GM13977 (cell line): Measurements from ENCODE around the gene TAF3.

Source experiments
- DNase-seq: peaks from one replicate; pipeline ENCODE4 v3.0.0; 2012; ENCODE audit warnings: low spot score
- CTCF ChIP-seq: IDR thresholded peaks from 2 replicates; pipeline ENCODE4 v1.5.1; 2012; ENCODE audit warnings: mild to moderate bottlenecking, control low read depth; ENCODE audit not compliant: insufficient read depth; ENCODE audit errors: extremely low read depth, missing control alignments
- in situ Hi-C: fragments of 300-500 bp; cut with MboI; formaldehyde crosslinking; loops from one replicate; pipeline ENCODE4 v1.12.0; 2022; ENCODE audit warnings: low sequenced_read_pairs, low pct_unique_long_range_greater_than_20kb, mixed read lengths, inconsistent platforms; ENCODE audit not compliant: unreplicated experiment

Gene TAF3

DNA sequence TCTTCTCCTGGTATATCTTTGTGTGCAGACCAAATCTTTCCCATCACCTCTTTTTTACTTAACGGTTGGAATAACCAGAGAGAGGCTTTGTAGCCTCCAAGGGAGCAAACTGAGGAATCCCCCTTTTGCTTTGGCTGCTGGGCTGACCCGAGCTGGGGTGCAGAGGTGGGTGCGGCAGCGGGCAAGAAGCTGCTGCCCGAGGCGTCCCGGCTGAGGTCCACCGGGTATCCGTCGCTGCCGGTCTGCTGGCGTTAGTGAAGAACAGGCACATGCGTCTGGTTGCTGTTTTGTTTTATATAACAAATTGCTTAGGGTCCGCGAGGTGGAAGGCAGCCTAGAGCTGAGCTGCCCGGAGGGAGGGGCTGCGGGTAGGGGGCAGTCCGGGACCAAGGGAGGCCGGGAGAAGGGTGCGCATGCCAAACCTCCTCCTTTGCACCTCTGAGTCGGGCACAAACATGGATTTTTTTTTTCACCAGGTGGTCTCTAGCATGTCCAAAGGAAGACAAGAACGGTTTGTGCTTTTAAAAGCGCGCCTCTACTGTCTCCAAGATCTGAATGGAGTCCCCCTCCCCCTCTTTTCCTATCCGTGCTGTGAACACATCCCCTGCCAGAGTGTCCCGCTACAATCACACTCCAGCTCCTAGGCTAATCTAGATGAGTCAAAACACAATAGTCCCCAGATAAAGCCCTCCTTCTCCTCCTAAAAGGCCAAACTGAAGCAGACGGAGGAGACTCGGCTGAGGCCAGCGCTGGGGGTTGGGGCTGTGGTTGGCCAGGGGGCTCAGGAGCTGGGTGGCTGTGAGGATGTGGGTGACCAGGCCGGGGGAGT lies 229.4 kb downstream of the TAF3 start:
- TF ChIP-seq CTCF = no peak
- DNase-seq = no peak
- in situ Hi-C loops = loop anchor here (25.0 kb wide), 2 partner anchors 415 to 1165 kb away; no protein-coding TSS in a partner anchor

DNA sequence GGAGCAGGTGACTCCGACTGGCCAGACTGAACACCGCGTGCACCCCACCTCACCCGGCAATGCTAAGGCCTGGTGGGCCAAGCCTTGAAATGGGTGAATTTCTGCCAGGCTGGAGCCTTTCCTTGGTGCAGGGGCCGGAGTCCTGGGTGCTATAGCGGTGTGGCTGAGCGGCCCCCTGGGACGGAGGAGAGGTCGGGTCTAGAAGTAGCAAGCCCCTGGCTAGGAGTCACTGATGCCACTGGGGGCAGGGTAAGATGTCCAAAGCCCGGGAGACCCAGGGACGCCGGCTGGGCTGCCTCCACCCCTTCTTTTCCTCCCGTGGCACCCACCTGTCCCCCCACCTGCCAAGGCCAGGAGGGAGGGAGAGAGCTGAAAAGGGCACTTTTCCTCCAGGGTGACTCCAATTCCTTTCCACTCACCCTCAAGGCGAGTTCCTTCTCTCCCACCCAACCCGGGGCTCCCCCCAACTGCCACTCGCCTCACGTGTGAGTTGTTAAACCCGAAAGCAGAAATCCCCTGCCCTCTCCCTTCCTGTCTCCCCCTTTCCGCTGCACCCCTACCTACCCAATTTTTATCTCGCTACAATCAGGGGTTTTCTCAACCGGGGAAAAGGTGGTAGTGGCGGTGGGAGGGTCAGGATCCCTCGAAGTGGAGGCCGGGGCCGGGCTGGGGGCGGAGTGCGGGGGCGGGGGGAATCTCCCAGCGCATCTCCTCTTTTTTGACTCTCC lies 230.1 kb downstream of the TAF3 start:
- peak; percentile 68 for DNase-seq
- in situ Hi-C loops = loop anchor here (25.0 kb wide), 2 partner anchors 414 to 1164 kb away; no protein-coding TSS in a partner anchor
- TF ChIP-seq CTCF = no peak

GRCh38 chr10:8049045-8049864 lies 230.9 kb downstream of the TAF3 start:
- TF ChIP-seq CTCF = no peak
- DNase-seq = peak; percentile 43
- in situ Hi-C loops = loop anchor here (25.0 kb wide), 2 partner anchors 413 to 1163 kb away; no protein-coding TSS in a partner anchor

DNA sequence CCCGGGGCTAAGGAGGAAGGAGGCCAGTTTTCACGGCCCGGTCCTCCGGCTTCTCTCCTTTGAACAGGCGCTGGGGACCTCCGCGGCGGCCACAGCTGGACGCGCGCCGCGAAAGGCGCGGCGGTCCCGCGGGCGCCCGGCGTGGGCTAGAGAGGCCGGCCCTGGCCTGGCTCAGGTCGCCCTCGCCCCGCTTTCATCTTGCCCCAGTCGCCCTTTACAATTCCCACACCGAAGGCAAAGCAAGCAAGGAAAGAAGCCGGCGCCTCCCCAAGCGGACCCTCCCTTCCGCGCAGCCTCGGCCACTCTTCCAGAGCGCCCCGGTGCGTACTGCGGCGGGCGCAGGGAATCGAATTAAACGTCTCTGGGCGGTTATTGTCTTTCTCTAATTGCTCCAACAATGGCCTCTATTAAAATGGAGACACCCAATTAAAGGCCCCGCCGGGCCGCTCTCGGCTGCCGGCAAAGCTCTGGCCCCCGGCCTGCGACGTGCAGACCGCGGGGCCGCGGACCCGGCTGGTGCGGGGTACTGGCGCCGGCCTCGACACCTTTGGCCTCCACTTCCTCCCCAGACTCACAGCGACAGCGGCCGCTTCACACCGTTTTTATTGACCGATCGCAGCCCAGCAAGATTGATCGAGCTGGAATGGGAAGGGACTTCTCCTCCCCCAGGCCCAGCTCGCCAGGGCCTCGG lies 231.7 kb downstream of the TAF3 start:
- peak; percentile 47 for DNase-seq
- in situ Hi-C loops = loop anchor here (25.0 kb wide), 2 partner anchors 412 to 1162 kb away; no protein-coding TSS in a partner anchor
- TF ChIP-seq CTCF = no peak

GRCh38 chr10:8050556-8051108 lies 232.3 kb downstream of the TAF3 start:
- no peak for TF ChIP-seq CTCF
- DNase-seq = peak; percentile 56
- in situ Hi-C loops = no loop called here
